Cardiac fibroblast (primary cell): ENCODE data around the gene CDC42EP4.
"Not testable (repeated sequence)": the region's sequence is repeated elsewhere in the genome, so short reads cannot be mapped to it uniquely, and the experiment has no call there.

ENCODE experiments used
- DNase-seq, 2 donors: peaks; one replicate each; pipeline versions ENCODE4 v3.0.0 to v3.0.0-alpha.2; 2010; ENCODE audit warnings: low read depth in 2 of 2
- H3K4me3 ChIP-seq, 2 donors: replicated peaks in 1 of 2; 1 replicate in 1 of 2; 2 replicates in 1 of 2; pipeline ENCODE4 v1.5.1; 2011; ENCODE audit warnings: low read depth in 2 of 2, low read length in 2 of 2, mild to moderate bottlenecking in 2 of 2, moderate library complexity in 1 of 2
- CTCF ChIP-seq: IDR thresholded peaks from one replicate; pipeline ENCODE4 v1.5.1; 2011; ENCODE audit warnings: low read depth, mild to moderate bottlenecking, low read length, inconsistent platforms

Gene CDC42EP4

GRCh38 chr17:73315471-73315870 lies 3.7 kb upstream of the CDC42EP4 start:
- DNase-seq = no peak
- TF ChIP-seq CTCF = no peak
- H3K4me3 ChIP-seq = no peak overlapping the region

- TF ChIP-seq CTCF = no peak
- no peak overlapping the region for H3K4me3 ChIP-seq
- DNase-seq = no peak
Measured at GRCh38 chr17:73313526-73314127, 1.8 kb upstream of the CDC42EP4 start.

GRCh38 chr17:73312887-73313286 lies 1.1 kb upstream of the CDC42EP4 start:
- not testable (repeated sequence) for DNase-seq

DNA sequence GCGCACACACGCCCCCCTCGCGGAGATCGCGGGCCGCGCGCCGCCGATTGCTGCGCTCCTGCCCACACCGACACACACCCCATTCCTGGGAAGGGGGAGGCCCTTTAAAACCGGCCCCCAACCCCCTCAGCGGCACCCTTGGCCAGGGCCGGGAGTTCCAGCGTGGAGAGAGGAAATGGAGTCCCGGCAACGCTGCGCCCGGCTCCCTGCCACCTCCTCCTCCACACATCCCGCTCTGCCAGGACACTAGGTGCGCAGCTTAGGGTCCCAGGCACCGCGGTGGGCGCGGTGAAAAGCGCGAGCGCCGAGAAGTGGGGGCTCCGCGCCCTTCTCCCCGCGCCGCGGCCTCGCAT lies 397 bp downstream of the CDC42EP4 start:
- H3K4me3 ChIP-seq = peak overlapping the region; percentile 99
- no peak for TF ChIP-seq CTCF
- no peak for DNase-seq

More at GRCh38 chr17:73312887-73313286, 1.1 kb upstream of the CDC42EP4 start:
- not testable (repeated sequence) for H3K4me3 ChIP-seq

GRCh38 chr17:73309727-73310596 lies 1.8 kb downstream of the CDC42EP4 start:
- TF ChIP-seq CTCF = no peak
- peak overlapping the region; percentile 99 for H3K4me3 ChIP-seq
- DNase-seq = peak in 1 of 2 donors; percentile 45

DNA sequence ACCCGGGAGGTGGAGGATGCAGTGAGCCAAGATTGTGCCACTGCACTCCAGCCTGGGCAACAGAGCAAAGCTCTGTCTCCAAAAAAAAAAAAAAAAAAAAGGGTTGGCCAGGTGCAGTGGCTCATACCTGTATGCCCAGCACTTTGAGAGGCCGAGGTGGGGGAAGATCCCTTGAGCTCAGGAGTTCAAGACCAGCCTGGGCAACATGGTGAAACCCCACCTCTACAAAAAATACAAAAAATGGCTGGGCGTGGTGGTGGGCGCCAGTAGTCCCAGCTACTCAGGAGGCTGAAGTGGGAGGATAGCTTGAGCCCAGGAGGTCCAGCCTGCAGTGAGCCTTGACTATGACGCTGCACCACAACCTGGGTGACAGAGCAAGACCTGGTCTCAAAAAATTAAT lies 2.8 kb downstream of the CDC42EP4 start:
- peak overlapping the region; percentile 22 to 99 for H3K4me3 ChIP-seq
- not testable (repeated sequence) for DNase-seq

DNA sequence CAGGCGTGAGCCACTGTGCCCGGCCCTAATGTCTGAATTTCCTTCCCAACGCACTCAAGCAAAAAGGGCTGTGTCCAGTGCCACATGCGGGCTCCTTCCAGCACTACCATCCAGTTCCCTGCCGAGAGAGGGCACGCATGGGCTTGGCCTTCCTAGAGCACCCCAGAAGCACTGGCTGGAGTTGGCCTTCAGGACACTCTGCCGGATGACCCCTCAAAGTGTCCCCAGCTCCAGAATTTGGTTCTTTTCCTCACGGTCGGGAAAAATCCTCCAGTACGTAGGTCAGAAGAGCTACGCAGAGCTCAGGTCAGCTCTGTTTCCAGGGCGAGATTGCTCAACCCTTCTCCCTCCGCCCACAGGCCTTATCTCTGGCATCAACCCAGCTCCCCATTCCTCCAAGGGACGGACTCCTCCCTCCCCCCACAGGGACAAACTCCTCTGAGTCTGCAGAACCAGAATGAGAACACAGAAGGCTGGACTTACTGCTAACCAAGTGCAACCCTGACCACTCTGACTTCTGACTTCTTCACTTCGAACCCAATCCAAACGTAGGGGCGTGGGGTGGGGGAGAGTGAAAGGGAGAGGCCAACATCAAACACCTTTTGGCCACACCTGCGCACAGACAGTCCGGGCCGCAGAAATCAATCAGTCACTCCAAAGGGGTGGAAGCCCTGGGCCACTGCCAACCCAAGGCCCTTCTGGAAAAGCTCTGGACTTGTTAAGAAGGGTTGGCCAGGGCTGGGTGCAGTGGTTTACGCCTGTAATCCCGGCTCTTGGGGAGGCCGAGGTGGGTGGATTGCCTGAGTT lies 3.6 kb downstream of the CDC42EP4 start:
- no peak for TF ChIP-seq CTCF
- peak; percentile 82 to 97 for DNase-seq
- peak overlapping the region; percentile 22 to 30 for H3K4me3 ChIP-seq
